Measurements from ENCODE around the gene STAMBP.
"Not testable (repeated sequence)": the region's sequence is repeated elsewhere in the genome, so short reads cannot be mapped to it uniquely, and the experiment has no call there.

DNA sequence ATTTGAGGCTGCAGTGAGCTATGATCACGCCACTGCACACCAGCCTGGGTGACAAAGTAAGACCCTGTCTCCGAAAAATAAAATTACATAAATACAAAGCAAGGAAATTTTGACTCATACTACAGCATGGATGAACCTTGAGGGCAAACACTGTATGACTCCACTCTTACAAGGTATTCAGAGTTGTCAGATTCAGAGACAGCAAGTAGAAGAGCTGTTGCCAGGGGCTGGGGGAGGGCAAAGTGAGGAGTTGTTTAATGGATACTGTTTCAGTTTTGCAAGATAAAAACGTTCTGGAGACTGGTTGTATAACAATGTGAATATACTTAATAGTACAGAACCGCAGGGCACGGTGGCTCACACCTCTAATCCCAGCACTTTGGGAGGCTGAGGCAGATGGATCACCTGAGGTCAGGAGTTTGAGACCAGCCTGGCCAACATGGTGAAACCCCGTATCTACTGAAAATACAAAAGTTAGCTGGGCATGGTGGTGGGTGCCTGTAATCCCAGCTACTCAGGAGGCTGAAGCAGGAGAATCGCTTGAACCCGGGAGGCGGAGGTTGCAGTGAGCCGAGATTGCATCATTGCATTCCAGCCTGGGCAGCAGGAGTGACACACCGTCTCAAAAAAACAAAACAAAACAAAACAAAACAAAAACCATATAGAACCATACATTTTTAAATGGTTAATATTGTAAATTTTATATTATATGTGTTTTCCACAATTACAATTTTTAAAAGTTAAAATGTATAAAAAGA lies 59.0 kb downstream of the STAMBP start:
- TF ChIP-seq, protein P1, sequence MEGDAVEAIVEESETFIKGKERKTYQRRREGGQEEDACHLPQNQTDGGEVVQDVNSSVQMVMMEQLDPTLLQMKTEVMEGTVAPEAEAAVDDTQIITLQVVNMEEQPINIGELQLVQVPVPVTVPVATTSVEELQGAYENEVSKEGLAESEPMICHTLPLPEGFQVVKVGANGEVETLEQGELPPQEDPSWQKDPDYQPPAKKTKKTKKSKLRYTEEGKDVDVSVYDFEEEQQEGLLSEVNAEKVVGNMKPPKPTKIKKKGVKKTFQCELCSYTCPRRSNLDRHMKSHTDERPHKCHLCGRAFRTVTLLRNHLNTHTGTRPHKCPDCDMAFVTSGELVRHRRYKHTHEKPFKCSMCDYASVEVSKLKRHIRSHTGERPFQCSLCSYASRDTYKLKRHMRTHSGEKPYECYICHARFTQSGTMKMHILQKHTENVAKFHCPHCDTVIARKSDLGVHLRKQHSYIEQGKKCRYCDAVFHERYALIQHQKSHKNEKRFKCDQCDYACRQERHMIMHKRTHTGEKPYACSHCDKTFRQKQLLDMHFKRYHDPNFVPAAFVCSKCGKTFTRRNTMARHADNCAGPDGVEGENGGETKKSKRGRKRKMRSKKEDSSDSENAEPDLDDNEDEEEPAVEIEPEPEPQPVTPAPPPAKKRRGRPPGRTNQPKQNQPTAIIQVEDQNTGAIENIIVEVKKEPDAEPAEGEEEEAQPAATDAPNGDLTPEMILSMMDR (IDR thresholded peaks at IDR 0.05): not testable (repeated sequence)
- not testable (repeated sequence) for TF ChIP-seq POLR2A (IDR thresholded peaks at IDR 0.05)
